NCI-H2227 (cell line): Measurements from ENCODE around the gene CLIP3.
"Not testable (repeated sequence)": the region's sequence is repeated elsewhere in the genome, so short reads cannot be mapped to it uniquely, and the experiment has no call there.

Source experiments
- DNase-seq: peaks from one replicate; lab custom pipeline; 2025; ENCODE audit not compliant: unreplicated experiment; lab: John Stamatoyannopoulos, UW

CLIP3 gene, protein sequence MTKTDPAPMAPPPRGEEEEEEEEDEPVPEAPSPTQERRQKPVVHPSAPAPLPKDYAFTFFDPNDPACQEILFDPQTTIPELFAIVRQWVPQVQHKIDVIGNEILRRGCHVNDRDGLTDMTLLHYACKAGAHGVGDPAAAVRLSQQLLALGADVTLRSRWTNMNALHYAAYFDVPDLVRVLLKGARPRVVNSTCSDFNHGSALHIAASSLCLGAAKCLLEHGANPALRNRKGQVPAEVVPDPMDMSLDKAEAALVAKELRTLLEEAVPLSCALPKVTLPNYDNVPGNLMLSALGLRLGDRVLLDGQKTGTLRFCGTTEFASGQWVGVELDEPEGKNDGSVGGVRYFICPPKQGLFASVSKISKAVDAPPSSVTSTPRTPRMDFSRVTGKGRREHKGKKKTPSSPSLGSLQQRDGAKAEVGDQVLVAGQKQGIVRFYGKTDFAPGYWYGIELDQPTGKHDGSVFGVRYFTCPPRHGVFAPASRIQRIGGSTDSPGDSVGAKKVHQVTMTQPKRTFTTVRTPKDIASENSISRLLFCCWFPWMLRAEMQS

GRCh38 chr19:36032251-36033104 lies at the start of gene CLIP3:
TSS of gene CLIP3 (minus strand) at chr19:36032873. CDS start at chr19:36032357, 516 bp downstream.
- DNase-seq = peak; percentile 99

DNA sequence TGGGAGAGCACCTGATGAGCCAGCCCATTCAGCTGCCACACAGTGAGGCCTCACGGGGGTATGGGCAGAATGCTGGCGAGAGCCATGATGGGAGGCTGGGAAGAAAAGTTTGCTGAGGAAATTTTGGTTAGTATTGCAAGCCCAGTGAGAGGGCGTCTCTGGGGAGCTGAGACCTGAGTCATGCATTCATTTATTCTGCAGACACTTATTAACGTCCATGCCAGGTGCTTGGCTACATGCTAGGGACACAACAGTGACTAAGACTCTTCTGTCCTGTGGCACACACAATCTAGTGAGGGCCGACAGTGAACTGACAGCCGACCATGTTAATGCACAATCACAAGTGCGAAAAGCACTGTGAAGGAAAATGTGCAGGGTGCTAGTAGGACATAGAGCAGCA lies 49.2 kb upstream of the CLIP3 start:
- DNase-seq = no peak

- no peak for DNase-seq
Observed at GRCh38 chr19:36081385-36081784, 48.7 kb upstream of the CLIP3 start.

DNA sequence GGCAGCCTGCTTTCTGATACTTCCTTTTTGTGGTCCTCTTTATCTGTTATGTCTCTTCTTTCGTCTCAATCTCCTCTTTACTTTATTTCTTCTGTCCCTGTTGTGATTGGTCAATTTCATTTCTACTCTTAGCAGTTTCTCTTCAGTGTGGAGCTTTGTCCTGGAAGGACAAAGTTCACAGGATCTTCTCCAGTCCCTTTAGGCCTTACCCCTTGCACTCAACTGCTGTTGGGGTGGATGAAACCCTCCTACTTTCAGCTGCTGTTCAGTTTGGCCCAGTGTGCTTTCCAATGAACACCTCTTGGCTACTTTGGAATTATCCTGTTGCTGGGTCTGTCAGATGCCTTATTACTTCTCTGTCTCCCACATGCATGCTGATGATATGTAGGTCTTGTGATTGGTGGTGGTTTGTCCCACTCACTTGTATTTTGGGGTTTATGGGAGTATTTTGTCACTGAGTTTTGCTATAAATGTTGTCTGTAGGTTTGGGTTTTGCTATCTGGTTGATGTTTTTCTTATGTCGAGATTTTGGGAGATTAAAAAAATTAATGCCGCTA lies 46.8 kb upstream of the CLIP3 start:
- no peak for DNase-seq

DNA sequence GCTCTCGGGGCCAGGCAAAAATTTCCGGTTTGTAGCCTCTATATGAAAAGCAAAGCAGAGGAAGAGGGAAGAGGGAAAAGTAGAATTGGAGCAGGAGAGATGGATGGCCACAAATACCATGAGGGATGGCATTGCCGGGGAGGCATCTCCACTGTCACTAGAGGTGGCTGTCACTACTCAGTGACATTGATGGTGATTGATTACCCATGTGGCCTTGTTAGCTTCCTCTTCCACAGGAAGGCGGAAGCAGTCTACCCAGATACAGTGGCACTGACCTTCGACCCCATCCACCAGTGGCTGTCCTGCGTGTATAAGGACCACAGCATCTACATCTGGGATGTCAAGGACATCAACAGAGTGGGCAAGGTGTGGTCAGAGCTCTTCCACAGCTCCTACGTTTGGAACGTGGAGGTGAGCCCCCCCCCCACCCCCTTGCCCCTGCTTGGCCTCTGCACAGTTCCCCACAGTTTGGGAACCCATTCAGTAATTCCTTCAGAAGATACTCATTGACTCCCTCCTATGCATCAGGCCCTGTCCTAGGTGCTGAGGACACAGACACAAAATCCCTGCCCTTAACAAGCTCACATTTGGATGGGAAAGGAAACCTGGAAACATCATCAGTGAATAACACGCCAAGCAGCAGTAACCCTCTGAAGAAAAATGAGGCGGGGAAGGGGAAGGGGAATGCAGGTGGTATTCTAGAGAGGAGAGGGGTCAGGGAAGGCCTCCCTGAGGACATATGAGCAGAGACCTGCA lies 40.6 kb upstream of the CLIP3 start:
- no peak for DNase-seq

DNA sequence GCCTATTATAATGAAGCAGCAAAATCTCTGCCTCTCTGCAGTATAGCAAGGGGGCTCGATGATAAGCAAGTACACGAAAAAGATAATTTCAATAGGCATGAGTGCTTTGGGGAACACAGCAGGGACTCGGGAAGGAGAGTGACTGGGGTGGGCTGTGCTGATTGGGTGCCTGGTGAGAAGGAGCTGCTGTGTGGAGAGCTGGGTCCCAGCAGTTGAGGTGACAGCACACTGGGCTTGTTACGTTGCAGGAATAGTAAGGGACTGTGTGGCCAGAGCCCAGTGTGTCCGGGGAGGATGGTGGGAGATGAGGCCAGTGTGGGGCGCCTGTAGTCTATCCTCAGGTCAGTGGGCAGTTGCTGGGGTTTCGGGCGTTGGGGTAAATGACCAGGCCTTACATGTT lies 39.4 kb upstream of the CLIP3 start:
- no peak for DNase-seq

GRCh38 chr19:36068810-36069499 lies 36.3 kb upstream of the CLIP3 start:
- not testable (repeated sequence) for DNase-seq

DNA sequence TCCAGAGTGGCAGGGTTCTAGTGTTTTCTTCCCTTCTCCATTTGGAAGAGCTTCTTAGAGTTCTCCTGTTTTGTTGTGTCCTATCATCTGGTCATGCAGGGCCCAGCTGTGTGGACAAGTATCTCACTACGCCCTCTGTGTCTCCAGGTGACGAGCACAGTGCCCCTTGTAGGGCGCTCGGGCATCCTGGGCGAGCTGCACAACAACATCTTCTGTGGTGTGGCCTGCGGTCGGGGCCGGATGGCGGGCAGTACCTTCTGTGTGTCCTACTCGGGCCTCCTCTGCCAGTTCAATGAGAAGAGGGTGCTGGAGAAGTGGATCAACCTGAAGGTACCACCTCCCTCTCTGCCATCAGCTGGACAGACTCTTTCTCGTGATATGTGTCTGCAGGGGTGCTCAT lies 35.0 kb upstream of the CLIP3 start:
- no peak for DNase-seq

GRCh38 chr19:36064826-36065225 lies 32.2 kb upstream of the CLIP3 start:
- DNase-seq = no peak

DNA sequence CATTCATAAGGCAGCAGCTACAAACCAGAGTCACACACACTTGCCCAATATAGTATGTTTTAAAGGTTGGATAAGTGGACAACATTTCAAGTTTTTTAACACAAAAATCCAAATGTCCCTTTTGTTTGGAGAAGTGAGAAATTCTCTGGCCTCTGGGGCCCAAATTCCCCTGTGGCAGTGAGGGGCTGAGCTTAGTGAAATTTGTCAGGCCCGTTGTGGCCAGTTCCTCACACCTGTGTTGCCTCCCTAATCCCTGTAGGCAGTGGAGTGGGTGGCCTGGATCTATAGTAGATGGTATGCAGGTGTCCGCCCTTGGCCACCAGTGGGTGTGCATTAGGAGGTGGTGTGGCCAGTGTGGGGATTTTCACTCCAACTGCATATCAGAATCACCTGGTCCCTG lies 28.7 kb upstream of the CLIP3 start:
- no peak for DNase-seq

DNA sequence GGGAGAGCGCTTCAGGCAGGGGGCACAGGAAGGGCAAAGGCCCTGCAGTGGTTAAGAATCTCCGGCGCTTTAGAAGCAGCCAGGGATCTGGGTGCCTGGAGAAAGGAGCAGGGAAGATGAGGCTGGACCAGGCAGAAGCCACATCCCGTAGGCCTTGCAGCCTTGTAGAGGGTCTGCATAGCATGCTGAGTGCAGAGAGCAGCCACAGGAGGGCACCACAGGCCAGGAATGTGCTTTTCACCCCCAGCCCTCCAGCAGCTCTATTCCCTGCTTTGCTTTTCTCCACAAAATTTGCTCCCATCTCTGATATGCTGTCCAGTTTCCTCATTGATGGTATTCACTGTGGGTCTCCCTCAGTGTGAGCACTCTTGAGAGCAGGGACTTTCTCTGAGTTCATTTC lies 27.8 kb upstream of the CLIP3 start:
- peak; percentile 72 for DNase-seq

DNA sequence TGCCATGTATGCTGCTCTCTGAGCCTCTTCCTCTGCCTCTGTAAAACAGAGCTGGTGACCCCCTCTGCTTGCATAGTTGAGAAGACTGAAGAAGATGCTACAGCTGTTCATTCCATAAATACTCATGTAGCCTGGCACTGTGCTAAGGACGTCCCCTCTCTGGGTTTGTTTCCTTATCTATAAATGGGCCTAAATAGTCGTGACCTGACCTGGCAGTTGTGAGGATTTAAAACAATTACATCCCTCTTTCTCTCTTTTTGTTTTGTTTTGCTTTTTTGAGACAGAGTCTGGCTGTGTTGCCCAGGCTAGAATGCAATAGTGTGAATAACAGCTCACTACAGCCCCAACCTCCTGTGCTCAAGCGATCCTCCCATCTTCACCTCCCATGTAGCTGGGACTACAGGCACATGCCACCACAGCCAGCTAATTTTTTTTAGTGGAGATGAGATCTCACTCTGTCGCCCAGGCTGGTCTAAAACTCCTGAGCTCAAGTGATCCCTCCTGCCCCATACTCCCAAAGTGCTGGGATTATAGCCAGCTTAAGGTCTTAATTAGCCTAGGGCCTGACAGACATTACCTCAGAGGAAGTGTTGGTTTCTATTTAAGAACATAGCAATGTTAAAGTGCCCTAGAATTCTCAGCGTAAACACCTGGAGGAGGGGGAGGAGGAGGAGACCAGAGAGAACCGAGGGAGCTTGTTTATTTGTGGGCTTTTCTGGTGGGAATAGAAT lies 26.7 kb upstream of the CLIP3 start:
- DNase-seq = no peak

DNA sequence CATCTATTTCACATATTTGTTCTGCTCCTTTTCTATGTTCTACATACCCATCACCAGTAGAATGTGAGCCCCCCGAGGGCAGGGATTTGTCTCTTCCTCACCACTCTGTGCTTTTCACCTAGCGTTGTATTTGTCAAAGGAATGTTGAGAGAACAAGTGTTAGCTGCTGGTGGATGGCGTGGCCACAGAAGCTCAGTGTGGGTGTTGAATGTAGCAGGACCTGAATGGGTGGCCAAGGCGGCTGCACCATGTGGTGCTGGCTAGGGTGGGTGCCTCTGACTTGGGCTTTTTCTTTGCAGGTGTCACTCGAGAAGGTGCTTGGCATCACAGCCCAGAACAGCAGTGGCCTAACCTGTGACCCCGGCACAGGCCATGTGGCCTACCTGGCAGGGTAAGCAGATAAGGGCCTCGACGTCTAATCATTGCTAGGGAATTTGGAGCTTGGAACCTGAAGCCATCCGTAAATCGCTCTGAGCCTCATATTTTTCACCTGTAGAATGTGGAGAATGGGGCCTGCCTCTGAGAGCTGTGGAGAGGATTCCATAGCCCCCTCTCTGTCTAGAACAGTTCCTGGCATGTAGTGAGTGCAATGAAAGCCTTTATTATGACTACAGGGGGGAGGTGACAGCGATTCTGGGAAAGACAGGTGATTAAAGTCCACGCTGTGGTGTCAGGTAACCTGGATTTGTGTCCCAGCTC lies 26.0 kb upstream of the CLIP3 start:
- no peak for DNase-seq

DNA sequence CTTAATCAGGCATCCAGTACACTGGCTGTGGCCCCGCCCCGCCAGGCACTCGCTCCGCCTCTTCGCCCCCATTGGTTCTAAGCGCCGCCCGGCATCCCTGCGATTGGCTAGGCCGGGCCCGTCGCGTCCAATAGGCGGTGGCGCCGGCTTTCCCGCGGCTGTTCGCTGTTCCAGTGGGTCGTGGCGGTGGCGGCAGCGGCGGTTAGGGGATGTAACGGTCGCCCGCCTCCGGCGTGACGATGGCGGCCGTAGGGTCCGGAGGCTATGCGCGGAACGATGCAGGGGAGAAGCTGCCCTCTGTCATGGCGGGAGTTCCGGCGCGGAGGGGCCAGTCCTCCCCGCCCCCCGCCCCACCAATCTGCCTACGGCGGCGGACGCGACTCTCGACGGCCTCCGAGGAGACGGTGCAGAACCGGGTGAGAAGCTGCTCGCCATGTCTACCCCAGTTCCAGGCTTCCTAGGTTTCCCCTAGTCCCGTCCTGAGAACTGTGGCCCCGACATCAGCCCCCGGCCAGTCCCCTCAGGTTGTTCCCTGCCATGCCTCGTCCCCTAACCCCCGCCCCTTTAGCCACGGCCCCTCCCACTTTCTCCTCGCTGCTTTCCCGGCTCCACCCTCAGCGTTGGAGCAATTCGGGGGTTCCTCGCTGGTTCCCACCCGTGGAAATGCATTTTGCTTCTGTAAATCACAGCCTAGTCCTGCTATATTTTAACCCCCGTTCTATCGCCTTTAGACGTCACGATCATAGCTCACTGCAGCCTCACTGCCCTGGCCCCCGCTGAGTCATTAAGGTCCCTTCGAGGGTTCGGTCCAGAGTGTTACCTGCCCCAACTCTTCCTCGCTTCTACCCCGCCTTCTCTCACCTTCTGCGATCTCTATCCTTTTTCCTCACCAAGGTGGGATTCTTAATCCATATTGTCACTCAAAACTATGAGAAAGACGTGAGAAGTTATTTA lies 22.3 kb upstream of the CLIP3 start, which contains the start of gene WDR62:
WDR62 (plus strand) TSS at position 165 of the 954 bp plus-strand sequence; CDS start at position 240, 75 bp downstream.
- DNase-seq = peak; percentile 100

DNA sequence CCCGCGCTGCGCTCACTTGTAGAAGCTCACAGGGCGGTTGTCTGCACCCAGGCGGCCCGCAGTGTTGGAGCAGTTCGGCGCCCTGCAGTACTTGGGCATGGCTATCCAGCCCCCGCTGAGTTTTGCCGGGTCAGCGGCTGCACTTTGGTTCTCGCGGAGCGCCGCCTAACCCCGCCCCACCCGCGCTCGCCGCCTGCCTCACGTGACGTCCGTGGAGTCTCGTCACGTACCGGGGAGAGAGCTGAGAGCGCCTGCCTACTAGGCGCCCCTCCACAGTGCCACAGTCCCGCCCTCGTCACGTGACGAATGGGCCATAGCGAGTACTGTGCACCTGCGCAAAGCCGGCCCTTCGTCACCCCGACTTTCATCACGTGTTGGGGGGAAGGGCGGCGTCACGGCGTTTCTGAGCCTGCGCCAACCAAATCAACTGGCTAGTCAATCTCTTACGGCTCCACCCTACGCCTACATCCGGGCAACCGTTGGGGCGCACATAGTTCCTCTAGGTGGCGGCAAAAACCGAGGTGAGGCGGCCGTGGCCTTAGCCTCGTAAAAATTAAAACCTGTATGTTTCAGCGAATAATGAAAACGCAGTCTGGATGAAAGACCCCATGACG lies 21.6 kb upstream of the CLIP3 start, which contains the start of gene THAP8:
THAP8 (minus strand) TSS at position 167 of the 614 bp plus-strand sequence; CDS start at position 99, 68 bp downstream.
- DNase-seq = peak; percentile 100

DNA sequence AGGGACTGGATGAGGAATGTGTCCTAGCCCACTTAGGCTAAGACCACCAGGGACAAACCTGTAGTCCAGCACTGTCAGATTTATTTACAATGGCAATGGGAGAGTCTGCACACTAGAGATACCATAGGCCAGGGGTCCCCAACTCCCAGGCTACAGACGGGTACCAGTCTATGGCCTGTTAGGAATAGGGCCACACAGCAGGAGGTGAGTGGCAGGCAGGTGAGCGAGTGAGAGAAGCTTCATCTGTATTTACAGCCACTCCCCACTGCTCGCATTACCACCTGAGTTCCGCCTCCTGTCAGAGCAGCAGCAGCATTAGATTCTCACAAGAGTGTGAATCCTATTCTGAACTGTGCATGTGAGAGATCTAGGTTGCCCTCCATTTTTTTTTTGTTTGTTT lies 19.0 kb upstream of the CLIP3 start:
- DNase-seq = peak; percentile 64

DNA sequence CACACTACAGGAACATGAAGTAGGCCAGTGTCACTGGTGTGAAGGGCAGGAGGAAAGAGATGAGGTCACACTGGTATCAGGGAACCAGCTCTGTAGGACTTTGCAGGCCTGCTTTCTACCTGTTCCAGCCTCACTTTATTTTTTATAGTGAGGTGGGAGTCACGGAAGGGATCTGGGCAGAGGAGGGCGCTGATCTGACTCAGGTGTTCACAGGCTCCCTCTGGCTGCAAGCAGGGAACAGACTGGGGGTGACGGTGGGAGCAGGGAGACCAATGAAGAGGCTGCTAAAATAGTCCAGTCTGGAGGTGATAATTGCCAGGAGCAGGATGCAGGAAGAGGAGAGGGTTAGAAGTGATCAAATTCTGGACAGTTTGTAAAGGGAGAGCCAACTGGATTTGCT lies 18.6 kb upstream of the CLIP3 start:
- peak; percentile 77 for DNase-seq
